Activated CD8-positive, alpha-beta T cell treated with anti-CD3 and anti-CD28 coated beads for 36 hours (primary cell): ENCODE data around the gene DTNBP1. TPM values are rescaled to one million over a fixed set of nuclear protein-coding genes. Genes with fewer than 3 reads are reported as not detected.

ENCODE experiments used
- ATAC-seq: fragments of 200-7000 bp; cut with Tn5 transposase; one replicate; pipeline ENCODE4 v1.10.0; 2021; ENCODE audit warnings: mild to moderate bottlenecking, moderate library complexity
- CTCF ChIA-PET: fragments of 350-600 bp; sonication (Branson Sonifier 250); formaldehyde crosslinking; loops from one replicate; lab custom pipeline; 2021; ENCODE audit warnings: antibody characterized with exemption; lab: Charles Lee
- POLR2A ChIA-PET: fragments of 350-600 bp; sonication (Branson Sonifier 250); formaldehyde crosslinking; loops from one replicate; lab custom pipeline; 2021; ENCODE audit warnings: antibody characterized with exemption; lab: Charles Lee
- DNase-seq: peaks from one replicate; pipeline ENCODE4 v3.0.0-alpha.2; 2020
- H3K27ac Mint-ChIP-seq: one replicate; pipeline ENCODE4 v1.8.0; 2021; ENCODE audit warnings: mild to moderate bottlenecking, mixed read lengths
- H3K27me3 Mint-ChIP-seq: one replicate; pipeline ENCODE4 v1.8.0; 2021; ENCODE audit warnings: mixed read lengths
- H3K36me3 Mint-ChIP-seq: one replicate; pipeline ENCODE4 v1.8.0; 2021; ENCODE audit warnings: low read depth, mixed read lengths
- H3K4me1 Mint-ChIP-seq: one replicate; pipeline ENCODE4 v1.8.0; 2021; ENCODE audit warnings: low read depth, mixed read lengths
- H3K4me3 Mint-ChIP-seq: one replicate; pipeline ENCODE4 v1.8.0; 2021; ENCODE audit warnings: mild to moderate bottlenecking, moderate library complexity, mixed read lengths
- H3K9me3 Mint-ChIP-seq: one replicate; pipeline ENCODE4 v1.8.0; 2021; ENCODE audit warnings: mixed read lengths
- intact Hi-C: fragments of 100-400 bp; cut with micrococcal nuclease; formaldehyde crosslinking; loops from one replicate; pipeline ENCODE4 v1.10.0; 2022
- total RNA-seq, 2 experiments: library from RNA; stranded (reverse); gene quantifications; one replicate each; pipeline ENCODE4 v1.2.3, GENCODE V29; 2021
- TF ChIP-seq, protein P1 (sequence below): fragments of 200-600 bp; IDR thresholded peaks from one replicate; pipeline ENCODE4 v1.8.0; 2022; ENCODE audit warnings: antibody characterized with exemption, mild to moderate bottlenecking

DTNBP1 gene
- total RNA-seq, 2 experiments from 2014 or later, result 12.6 to 14.6 TPM

- peaks cover 57% of the 10 kb centered on the region for H3K36me3 Mint-ChIP-seq
- TF ChIP-seq, protein P1, sequence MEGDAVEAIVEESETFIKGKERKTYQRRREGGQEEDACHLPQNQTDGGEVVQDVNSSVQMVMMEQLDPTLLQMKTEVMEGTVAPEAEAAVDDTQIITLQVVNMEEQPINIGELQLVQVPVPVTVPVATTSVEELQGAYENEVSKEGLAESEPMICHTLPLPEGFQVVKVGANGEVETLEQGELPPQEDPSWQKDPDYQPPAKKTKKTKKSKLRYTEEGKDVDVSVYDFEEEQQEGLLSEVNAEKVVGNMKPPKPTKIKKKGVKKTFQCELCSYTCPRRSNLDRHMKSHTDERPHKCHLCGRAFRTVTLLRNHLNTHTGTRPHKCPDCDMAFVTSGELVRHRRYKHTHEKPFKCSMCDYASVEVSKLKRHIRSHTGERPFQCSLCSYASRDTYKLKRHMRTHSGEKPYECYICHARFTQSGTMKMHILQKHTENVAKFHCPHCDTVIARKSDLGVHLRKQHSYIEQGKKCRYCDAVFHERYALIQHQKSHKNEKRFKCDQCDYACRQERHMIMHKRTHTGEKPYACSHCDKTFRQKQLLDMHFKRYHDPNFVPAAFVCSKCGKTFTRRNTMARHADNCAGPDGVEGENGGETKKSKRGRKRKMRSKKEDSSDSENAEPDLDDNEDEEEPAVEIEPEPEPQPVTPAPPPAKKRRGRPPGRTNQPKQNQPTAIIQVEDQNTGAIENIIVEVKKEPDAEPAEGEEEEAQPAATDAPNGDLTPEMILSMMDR, result no peak
- H3K27me3 Mint-ChIP-seq, result no peaks in the 10 kb centered on the region
- DNase-seq, result no peak
- ATAC-seq, result no peak
- H3K4me3 Mint-ChIP-seq, result no peak overlapping the region
- H3K9me3 Mint-ChIP-seq, result no peaks in the 10 kb centered on the region
- POLR2A ChIA-PET, result interaction anchor here (2.1 kb wide), 1 partner anchor 15 kb away, joined by 4 read pairs; no protein-coding TSS in a partner anchor
- intact Hi-C loops, result no loop called here
- peaks cover 13% of the 10 kb centered on the region for H3K4me1 Mint-ChIP-seq
- H3K27ac Mint-ChIP-seq, result no peak overlapping the region
- CTCF ChIA-PET, result interaction anchor here (0.9 to 1.1 kb wide), 2 partner anchors 9 to 105 kb away, joined by 3 read pairs; no protein-coding TSS in a partner anchor
These were observed 143.9 kb downstream of the DTNBP1 start for GRCh38 chr6:15518878-15519277.

DNA sequence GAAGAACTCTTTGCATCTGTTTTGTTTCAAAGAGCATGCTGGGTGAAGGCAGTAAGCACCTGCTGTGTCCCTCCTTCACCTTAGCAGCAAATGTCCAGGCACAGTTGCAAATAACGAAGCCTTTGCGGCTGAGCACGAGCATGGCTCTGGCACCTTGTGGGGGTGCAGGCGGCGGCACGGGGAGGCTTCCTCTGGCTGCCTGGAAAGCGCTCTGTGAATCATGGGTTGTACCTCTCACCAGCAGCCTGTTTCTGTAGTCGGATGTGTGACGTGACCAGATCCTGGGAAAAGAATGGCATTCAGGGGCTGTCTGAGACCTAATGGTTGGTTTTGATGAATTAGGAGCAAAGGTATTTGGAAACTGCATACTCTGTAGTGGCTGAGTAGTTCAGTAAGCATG is 144.8 kb downstream of the DTNBP1 start:
- ATAC-seq, result no peak
- H3K27ac Mint-ChIP-seq, result no peak overlapping the region

DNA sequence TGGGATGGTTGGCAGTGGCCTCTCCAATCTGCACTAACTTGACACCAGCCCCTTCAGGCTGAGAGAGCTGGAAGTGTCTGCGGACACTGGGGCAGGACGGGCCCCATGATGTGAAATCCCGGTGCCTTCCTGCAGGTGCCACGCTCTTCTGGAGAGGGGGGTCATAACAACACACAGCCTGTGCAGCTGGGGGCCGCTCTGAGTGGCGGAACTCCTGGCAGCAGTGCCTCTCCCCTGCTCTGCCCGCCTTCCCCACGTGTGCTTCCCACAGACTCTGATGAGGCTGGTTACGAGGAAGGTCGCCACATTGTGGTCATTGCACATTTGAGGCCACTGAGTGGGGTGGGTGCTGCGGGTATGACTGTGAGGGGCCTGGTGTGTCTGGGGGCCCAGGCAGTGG is 145.2 kb downstream of the DTNBP1 start:
- no peak overlapping the region for H3K27ac Mint-ChIP-seq
- peaks cover 54% of the 10 kb centered on the region for H3K36me3 Mint-ChIP-seq
- TF ChIP-seq, protein P1, result no peak
- no peak overlapping the region for H3K4me3 Mint-ChIP-seq
- DNase-seq (no peak), ATAC-seq (no peak)
- peaks cover 10% of the 10 kb centered on the region for H3K4me1 Mint-ChIP-seq
- ChIA-PET POLR2A (no interaction called here), CTCF (no interaction called here)
- intact Hi-C loops, result no loop called here
- no peaks in the 10 kb centered on the region for H3K9me3 Mint-ChIP-seq
- no peaks in the 10 kb centered on the region for H3K27me3 Mint-ChIP-seq

More for the DNA sequence above, 144.8 kb downstream of the DTNBP1 start:
- DNase-seq, result no peak
- Mint-ChIP-seq H3K4me1 (peaks cover 13% of the 10 kb centered on the region), H3K9me3 (no peaks in the 10 kb centered on the region), H3K4me3 (no peak overlapping the region), H3K27me3 (no peaks in the 10 kb centered on the region), H3K36me3 (peaks cover 56% of the 10 kb centered on the region)
- TF ChIP-seq, protein P1, result no peak
- intact Hi-C loops, result no loop called here
- POLR2A ChIA-PET, result no interaction called here
- CTCF ChIA-PET, result interaction anchor here (1.1 kb wide), 1 partner anchor 106 kb away, joined by 3 read pairs; no protein-coding TSS in a partner anchor

DNA sequence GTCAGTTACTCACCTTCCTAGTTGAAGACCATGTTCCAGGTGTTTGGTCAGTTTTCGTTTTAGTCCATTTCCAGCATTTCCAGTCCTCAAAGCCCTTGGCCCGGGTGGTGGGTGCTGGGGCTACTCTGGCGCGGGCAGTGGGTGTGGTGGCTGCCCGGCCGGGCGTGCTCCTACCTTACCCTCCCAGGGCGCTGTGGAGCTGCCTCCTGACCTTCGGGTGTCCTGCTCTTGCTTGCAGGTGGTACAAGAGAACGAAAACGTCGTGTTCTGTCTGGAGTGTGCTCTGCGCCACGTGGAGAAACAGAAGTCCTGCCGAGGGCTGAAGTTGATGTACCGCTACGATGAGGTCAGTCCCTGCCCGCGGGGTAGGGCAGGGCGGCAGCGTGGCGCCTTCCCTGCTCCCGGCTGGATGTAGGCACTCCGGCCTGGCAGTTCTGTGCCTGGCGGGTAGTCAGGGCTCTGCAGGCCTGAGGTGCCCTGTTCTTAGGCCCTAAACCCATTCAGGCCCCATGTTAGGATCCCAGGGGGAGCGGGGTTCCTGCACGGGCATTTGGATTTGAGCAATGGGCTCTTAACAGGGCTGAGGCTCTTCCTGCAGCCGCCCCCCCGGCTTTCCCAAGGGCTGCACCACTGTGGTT is 145.8 kb downstream of the DTNBP1 start:
- TF ChIP-seq, protein P1, result no peak
- intact Hi-C loops, result no loop called here
- ChIA-PET CTCF (interaction anchor here (1.2 kb wide), 1 partner anchor 107 kb away, joined by 3 read pairs; no protein-coding TSS in a partner anchor), POLR2A (no interaction called here)
- DNase-seq, result no peak
- no peaks in the 10 kb centered on the region for H3K27me3 Mint-ChIP-seq
- H3K36me3 Mint-ChIP-seq, result peaks cover 53% of the 10 kb centered on the region
- H3K4me3 Mint-ChIP-seq, result no peak overlapping the region
- no peaks in the 10 kb centered on the region for H3K9me3 Mint-ChIP-seq
- no peak overlapping the region for H3K27ac Mint-ChIP-seq
- ATAC-seq, result no peak
- peaks cover 4% of the 10 kb centered on the region for H3K4me1 Mint-ChIP-seq

- ChIA-PET CTCF (interaction anchor here (1.2 kb wide), 1 partner anchor 107 kb away, joined by 3 read pairs; no protein-coding TSS in a partner anchor), POLR2A (no interaction called here)
- H3K4me1 Mint-ChIP-seq, result no peaks in the 10 kb centered on the region
- no peak overlapping the region for H3K27ac Mint-ChIP-seq
- DNase-seq (no peak), ATAC-seq (no peak)
- no peak overlapping the region for H3K4me3 Mint-ChIP-seq
- no peaks in the 10 kb centered on the region for H3K27me3 Mint-ChIP-seq
- no peaks in the 10 kb centered on the region for H3K9me3 Mint-ChIP-seq
- intact Hi-C loops, result no loop called here
- TF ChIP-seq, protein P1, result no peak
- peaks cover 55% of the 10 kb centered on the region for H3K36me3 Mint-ChIP-seq
These were observed 146.4 kb downstream of the DTNBP1 start for GRCh38 chr6:15516378-15516777.
